Neural cell (in vitro differentiated cells): ENCODE measurements around the gene NR0B1.

Experiments
- EP300 ChIP-seq: fragments of 450-650 bp; conservative IDR thresholded peaks from 2 replicates; pipeline ENCODE4 v1.6.1; 2014; ENCODE audit warnings: antibody characterized with exemption, mild to moderate bottlenecking, moderate library complexity; ENCODE audit not compliant: poor library complexity, severe bottlenecking
- EZH2 ChIP-seq: fragments of 200-600, 300-800 bp; shearing (Covaris generic), sonication (generic); IDR thresholded peaks from 2 replicates; pipeline ENCODE4 v1.6.1; 2014; ENCODE audit warnings: antibody characterized with exemption, low read length, borderline replicate concordance, mild to moderate bottlenecking; ENCODE audit not compliant: insufficient read depth, poor library complexity, severe bottlenecking
- MXI1 ChIP-seq: fragments of 450-650 bp; conservative IDR thresholded peaks from 2 replicates; pipeline ENCODE4 v1.6.1; 2014; ENCODE audit warnings: antibody characterized with exemption, mild to moderate bottlenecking; ENCODE audit not compliant: poor library complexity, severe bottlenecking
- POLR2AphosphoS5 ChIP-seq: IDR thresholded peaks from 2 replicates; pipeline ENCODE4 v1.6.1; 2012
- SMC3 ChIP-seq: fragments of 450-650 bp; conservative IDR thresholded peaks from 2 replicates; pipeline ENCODE4 v1.6.1; 2014; ENCODE audit warnings: antibody characterized with exemption, mild to moderate bottlenecking, moderate library complexity; ENCODE audit not compliant: poor library complexity
- TF ChIP-seq, protein P1 (sequence below): fragments of 450-650 bp; IDR thresholded peaks from 2 replicates; pipeline ENCODE4 v1.5.1; 2014; ENCODE audit warnings: antibody characterized with exemption, mild to moderate bottlenecking, moderate library complexity; ENCODE audit not compliant: poor library complexity, severe bottlenecking
- TF ChIP-seq, protein P2 (sequence below): IDR thresholded peaks from 2 replicates; pipeline ENCODE4 v1.6.1; 2012; ENCODE audit warnings: borderline replicate concordance

DNA sequence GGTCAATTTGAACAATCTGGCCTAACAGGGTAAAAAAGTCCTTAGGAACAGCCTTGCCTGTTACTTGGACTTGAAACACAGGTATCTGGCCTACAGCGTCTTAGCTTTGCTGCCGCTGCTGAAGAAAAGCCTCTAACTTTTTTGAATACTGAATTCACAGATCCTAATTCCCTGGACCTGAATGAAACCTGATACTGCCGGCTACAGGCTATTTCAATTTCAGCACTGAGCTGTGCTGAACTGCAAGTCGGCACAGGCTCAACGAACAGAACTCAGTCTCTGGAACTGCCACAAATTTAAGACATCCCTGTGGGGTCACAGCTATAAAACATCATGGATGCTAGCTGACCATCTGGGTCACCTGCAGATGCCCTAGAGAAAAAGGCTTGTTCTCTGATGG is 7.2 kb downstream of the NR0B1 start:
- TF ChIP-seq, protein P1, sequence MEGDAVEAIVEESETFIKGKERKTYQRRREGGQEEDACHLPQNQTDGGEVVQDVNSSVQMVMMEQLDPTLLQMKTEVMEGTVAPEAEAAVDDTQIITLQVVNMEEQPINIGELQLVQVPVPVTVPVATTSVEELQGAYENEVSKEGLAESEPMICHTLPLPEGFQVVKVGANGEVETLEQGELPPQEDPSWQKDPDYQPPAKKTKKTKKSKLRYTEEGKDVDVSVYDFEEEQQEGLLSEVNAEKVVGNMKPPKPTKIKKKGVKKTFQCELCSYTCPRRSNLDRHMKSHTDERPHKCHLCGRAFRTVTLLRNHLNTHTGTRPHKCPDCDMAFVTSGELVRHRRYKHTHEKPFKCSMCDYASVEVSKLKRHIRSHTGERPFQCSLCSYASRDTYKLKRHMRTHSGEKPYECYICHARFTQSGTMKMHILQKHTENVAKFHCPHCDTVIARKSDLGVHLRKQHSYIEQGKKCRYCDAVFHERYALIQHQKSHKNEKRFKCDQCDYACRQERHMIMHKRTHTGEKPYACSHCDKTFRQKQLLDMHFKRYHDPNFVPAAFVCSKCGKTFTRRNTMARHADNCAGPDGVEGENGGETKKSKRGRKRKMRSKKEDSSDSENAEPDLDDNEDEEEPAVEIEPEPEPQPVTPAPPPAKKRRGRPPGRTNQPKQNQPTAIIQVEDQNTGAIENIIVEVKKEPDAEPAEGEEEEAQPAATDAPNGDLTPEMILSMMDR = no peak
- TF ChIP-seq EP300 = no peak
- no peak for TF ChIP-seq EZH2
- TF ChIP-seq MXI1 = no peak
- TF ChIP-seq POLR2AphosphoS5 = no peak
- TF ChIP-seq SMC3 = no peak
- TF ChIP-seq, protein P2, sequence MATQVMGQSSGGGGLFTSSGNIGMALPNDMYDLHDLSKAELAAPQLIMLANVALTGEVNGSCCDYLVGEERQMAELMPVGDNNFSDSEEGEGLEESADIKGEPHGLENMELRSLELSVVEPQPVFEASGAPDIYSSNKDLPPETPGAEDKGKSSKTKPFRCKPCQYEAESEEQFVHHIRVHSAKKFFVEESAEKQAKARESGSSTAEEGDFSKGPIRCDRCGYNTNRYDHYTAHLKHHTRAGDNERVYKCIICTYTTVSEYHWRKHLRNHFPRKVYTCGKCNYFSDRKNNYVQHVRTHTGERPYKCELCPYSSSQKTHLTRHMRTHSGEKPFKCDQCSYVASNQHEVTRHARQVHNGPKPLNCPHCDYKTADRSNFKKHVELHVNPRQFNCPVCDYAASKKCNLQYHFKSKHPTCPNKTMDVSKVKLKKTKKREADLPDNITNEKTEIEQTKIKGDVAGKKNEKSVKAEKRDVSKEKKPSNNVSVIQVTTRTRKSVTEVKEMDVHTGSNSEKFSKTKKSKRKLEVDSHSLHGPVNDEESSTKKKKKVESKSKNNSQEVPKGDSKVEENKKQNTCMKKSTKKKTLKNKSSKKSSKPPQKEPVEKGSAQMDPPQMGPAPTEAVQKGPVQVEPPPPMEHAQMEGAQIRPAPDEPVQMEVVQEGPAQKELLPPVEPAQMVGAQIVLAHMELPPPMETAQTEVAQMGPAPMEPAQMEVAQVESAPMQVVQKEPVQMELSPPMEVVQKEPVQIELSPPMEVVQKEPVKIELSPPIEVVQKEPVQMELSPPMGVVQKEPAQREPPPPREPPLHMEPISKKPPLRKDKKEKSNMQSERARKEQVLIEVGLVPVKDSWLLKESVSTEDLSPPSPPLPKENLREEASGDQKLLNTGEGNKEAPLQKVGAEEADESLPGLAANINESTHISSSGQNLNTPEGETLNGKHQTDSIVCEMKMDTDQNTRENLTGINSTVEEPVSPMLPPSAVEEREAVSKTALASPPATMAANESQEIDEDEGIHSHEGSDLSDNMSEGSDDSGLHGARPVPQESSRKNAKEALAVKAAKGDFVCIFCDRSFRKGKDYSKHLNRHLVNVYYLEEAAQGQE = no peak
